Fibroblast of lung (primary cell): ENCODE data around the gene MTM1. TPM values are rescaled to one million over a fixed set of nuclear protein-coding genes. Genes with fewer than 3 reads are reported as not detected.
A peak's percentile ranks its signal among the peaks of the same experiment; 100 is the strongest.

ENCODE experiments used
- DNase-seq, 2 donors: peaks; one replicate each; pipeline versions ENCODE4 v3.0.0 to v3.0.0-alpha.2; 2010; ENCODE audit warnings: low read depth in 2 of 2
- H2AFZ ChIP-seq: 2 replicates; pipeline ENCODE4 v1.5.1; 2012; ENCODE audit warnings: low read length, control low read depth, inconsistent platforms
- H3K27ac ChIP-seq: 2 replicates; pipeline ENCODE4 v1.5.1; 2011; ENCODE audit warnings: low read length, control low read depth; ENCODE audit not compliant: insufficient read depth
- H3K27me3 ChIP-seq: 2 replicates; pipeline ENCODE4 v1.5.1; 2011; ENCODE audit warnings: mild to moderate bottlenecking, low read length; ENCODE audit not compliant: control insufficient read depth, insufficient read depth
- H3K36me3 ChIP-seq: 2 replicates; pipeline ENCODE4 v1.5.1; 2011; ENCODE audit warnings: low read length; ENCODE audit not compliant: control insufficient read depth, insufficient read depth
- H3K4me1 ChIP-seq: 2 replicates; pipeline ENCODE4 v1.5.1; 2011; ENCODE audit warnings: low read length; ENCODE audit not compliant: control insufficient read depth, insufficient read depth; ENCODE audit errors: extremely low read depth
- H3K4me2 ChIP-seq: 2 replicates; pipeline ENCODE4 v1.5.1; 2011; ENCODE audit warnings: low read length, control low read depth; ENCODE audit not compliant: insufficient read depth; ENCODE audit errors: extremely low read depth
- H3K4me3 ChIP-seq, 4 experiments: fragments of 200-600 bp in 1 of 4; sonication (generic) in 1 of 4; replicated peaks in 1 of 4; 2 replicates each; pipeline ENCODE4 v1.5.1; 2011 to 2016; ENCODE audit warnings: low read length in 4 of 4, low read depth in 3 of 4, mild to moderate bottlenecking in 3 of 4, control low read depth in 2 of 4, inconsistent platforms in 1 of 4, mixed read lengths in 1 of 4; ENCODE audit not compliant: insufficient read depth in 1 of 4; ENCODE audit errors: control extremely low read depth in 1 of 4
- H3K79me2 ChIP-seq: 2 replicates; pipeline ENCODE4 v1.5.1; 2012; ENCODE audit warnings: mild to moderate bottlenecking, low read length, inconsistent platforms; ENCODE audit not compliant: control insufficient read depth, insufficient read depth
- H3K9ac ChIP-seq: 2 replicates; pipeline ENCODE4 v1.5.1; 2011; ENCODE audit warnings: mild to moderate bottlenecking, low read length, control low read depth; ENCODE audit not compliant: insufficient read depth
- H3K9me3 ChIP-seq: 2 replicates; pipeline ENCODE4 v1.5.1; 2012; ENCODE audit warnings: low read depth, low read length; ENCODE audit not compliant: control insufficient read depth, insufficient read depth
- H4K20me1 ChIP-seq: 2 replicates; pipeline ENCODE4 v1.5.1; 2011; ENCODE audit warnings: low read length; ENCODE audit not compliant: control insufficient read depth, insufficient read depth; ENCODE audit errors: extremely low read depth
- CTCF ChIP-seq, 2 donors: IDR thresholded peaks in 1 of 2; conservative IDR thresholded peaks in 1 of 2; 1 replicate in 1 of 2; 2 replicates in 1 of 2; pipeline ENCODE4 v1.5.1; 2011 to 2012; ENCODE audit warnings: low read length in 2 of 2, control low read depth in 1 of 2, inconsistent platforms in 1 of 2, low read depth in 1 of 2, mild to moderate bottlenecking in 1 of 2
- EZH2 ChIP-seq: IDR thresholded peaks from 2 replicates; pipeline ENCODE4 v1.5.1; 2012; ENCODE audit warnings: low read length, control low read depth, mild to moderate bottlenecking; ENCODE audit errors: missing control alignments
- polyA plus RNA-seq, 2 donors: library from polyadenylated mRNA; depleted of rRNA in 1 of 2; stranded (reverse) in 1 of 2; unstranded in 1 of 2; fragments of >200 nt; gene quantifications; 2 replicates each; pipeline ENCODE4 v1.2.1, GENCODE V29; 2011 to 2012; ENCODE audit warnings: missing spikeins in 1 of 2
- total RNA-seq: library from RNA; depleted of rRNA; stranded (reverse); fragments of >200 nt; gene quantifications from 2 replicates; pipeline ENCODE4 v1.2.1, GENCODE V29; 2014

The MTM1 gene
- total and polyA plus RNA-seq, 2 donors (not counting 1 experiment from before 2014, with no cell fraction given), result 5.0 to 15.2 TPM

DNA sequence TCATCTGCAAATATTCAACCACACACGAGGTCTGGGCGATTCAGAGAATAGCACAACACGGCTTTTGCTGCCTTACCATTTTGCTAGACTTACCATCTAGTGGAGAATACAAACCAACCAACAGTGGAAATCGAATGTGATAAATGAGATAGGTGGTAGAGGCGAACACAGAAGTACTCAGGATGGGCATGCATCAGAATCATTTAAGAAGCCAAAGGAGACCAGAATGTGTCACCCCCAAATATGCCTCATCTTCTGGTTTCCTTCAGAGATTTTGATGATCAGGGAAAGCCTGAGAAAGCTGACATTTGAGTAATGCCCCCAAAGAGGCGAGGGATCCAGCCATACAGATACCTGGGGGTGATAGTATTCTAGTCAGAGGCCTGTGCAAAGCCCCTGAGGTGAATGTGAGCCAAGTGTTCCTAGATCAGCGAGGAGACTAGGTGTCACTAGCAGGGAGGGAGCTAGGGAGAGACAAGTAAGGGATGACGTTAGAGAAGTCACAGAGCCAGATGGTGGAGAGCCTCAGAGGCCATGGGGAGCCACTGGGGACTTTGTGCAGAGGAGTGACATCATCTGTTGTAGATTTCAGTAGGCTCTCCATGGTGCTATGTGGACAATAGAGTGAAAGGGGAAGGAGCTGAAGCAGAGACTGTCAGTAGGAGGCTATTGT, 126.5 kb downstream of the MTM1 start:
- H2AFZ ChIP-seq, result no peak overlapping the region
- H3K4me2 ChIP-seq, result peak overlapping the region; percentile 88
- H3K9ac ChIP-seq, result no peak overlapping the region
- peak overlapping the region; percentile 81 for H3K27ac ChIP-seq
- peak overlapping the region in 1 of 4 experiments; percentile 65 for H3K4me3 ChIP-seq
- no peaks in the 10 kb centered on the region for H3K27me3 ChIP-seq
- H4K20me1 ChIP-seq, result no peaks in the 10 kb centered on the region
- DNase-seq, result no peak
- TF ChIP-seq EZH2 (no peak), CTCF (conservative IDR thresholded peaks at IDR 0.05 in 1 of 2, IDR thresholded peaks at IDR 0.05 in 1 of 2; ENCODE audit: low read depth in 1 of 2, low read length in 2 of 2) (no peak)
- peaks cover 3% of the 10 kb centered on the region for H3K4me1 ChIP-seq
- H3K9me3 ChIP-seq, result no peaks in the 10 kb centered on the region
- H3K36me3 ChIP-seq, result no peaks in the 10 kb centered on the region
- peaks cover 25% of the 10 kb centered on the region for H3K79me2 ChIP-seq

DNA sequence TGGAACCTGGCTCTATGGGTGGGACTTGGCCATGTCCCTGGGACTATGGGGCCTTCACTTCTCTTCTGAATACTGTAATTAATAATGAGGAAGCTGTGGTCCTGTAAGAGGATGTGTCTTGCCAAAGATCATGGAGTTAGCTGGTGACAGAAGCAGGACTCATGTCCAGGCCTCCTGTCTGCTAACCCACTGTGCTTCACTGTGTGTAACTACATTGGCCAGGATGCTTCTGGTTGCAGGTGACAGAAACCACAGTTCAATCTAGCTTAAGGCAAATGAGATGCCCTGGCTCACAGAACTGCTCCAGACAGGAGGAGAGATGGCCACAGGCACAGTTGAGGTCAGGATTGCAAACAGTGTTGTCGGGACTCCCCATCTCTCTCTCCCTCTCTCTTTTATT, 127.9 kb downstream of the MTM1 start:
- no peak for DNase-seq
- TF ChIP-seq EZH2 (no peak), CTCF (conservative IDR thresholded peaks at IDR 0.05 in 1 of 2, IDR thresholded peaks at IDR 0.05 in 1 of 2; ENCODE audit: low read depth in 1 of 2, low read length in 2 of 2) (no peak)
- H3K4me3 ChIP-seq, result no peak overlapping the region
- H3K36me3 ChIP-seq, result no peaks in the 10 kb centered on the region
- no peak overlapping the region for H2AFZ ChIP-seq
- H3K9me3 ChIP-seq, result no peaks in the 10 kb centered on the region
- H4K20me1 ChIP-seq, result no peaks in the 10 kb centered on the region
- H3K27me3 ChIP-seq, result no peaks in the 10 kb centered on the region
- H3K4me1 ChIP-seq, result peaks cover 3% of the 10 kb centered on the region
- no peak overlapping the region for H3K4me2 ChIP-seq
- H3K27ac ChIP-seq, result no peak overlapping the region
- no peak overlapping the region for H3K9ac ChIP-seq
- peaks cover 25% of the 10 kb centered on the region for H3K79me2 ChIP-seq

DNA sequence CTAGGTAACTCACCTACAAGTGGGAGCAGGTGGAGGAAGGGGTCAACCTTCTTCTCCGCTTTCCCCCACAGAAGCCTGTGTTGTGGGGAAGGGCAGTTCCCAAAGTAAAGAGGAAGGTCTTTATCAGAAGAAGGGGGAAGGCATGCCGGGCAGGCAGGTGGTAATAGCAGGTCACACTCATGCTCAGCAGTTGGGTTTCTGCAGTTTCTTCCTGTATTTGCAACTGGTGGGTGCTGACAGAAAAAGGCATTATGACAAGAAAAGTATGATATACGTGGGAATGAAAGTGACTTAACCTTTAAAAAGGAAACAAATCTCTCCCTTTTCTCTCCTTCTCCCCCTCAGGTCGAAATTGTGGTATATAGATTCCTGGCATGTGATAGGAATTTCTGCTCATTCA, 128.4 kb downstream of the MTM1 start:
- Histone ChIP-seq H3K9me3 (no peaks in the 10 kb centered on the region), H3K27me3 (no peaks in the 10 kb centered on the region), H4K20me1 (no peaks in the 10 kb centered on the region), H3K79me2 (peaks cover 25% of the 10 kb centered on the region), H3K4me1 (peaks cover 3% of the 10 kb centered on the region), H3K36me3 (no peaks in the 10 kb centered on the region), H3K27ac (no peak overlapping the region), H3K4me2 (no peak overlapping the region), H2AFZ (no peak overlapping the region), H3K4me3 (no peak overlapping the region), H3K9ac (no peak overlapping the region)
- TF ChIP-seq EZH2, result no peak
- no peak for TF ChIP-seq CTCF (conservative IDR thresholded peaks at IDR 0.05 in 1 of 2, IDR thresholded peaks at IDR 0.05 in 1 of 2; ENCODE audit: low read depth in 1 of 2, low read length in 2 of 2)
- DNase-seq, result no peak
